Measurements from ENCODE around the gene RAB4A.

Gene RAB4A

DNA sequence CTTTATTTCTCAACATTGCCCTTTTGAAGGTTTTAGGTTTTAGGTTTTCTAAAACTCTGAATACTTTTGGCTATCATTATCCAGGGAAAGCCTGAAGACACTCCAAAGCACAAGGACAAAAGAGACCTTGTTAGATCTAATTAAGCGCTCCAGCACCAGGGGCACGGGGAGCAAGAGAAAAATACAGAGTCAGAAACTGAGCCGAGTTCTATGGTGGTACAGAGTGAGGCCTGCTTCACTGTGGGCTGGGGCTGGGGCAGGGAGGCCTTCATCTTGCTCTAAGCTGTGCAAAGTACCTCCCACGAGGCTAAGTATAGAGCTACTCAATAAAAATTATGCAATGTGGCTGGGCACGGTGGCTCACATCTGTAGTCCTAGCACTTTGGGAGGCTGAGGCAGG, 19.7 kb upstream of the RAB4A start:
- no peaks in the 10 kb centered on the region for H4K20me1 ChIP-seq (ENCODE audit: insufficient read depth, low read length)
- peaks cover 6% of the 10 kb centered on the region; the same call in 1 of the 2 replicates for H3F3A ChIP-seq (ENCODE audit: insufficient read depth, low read length)
- H3K27me3 ChIP-seq (replicated peaks; ENCODE audit: insufficient read depth, low read length) = no peaks in the 10 kb centered on the region
- no peaks in the 10 kb centered on the region for H3K79me2 ChIP-seq (ENCODE audit: low read length)
- TF ChIP-seq, protein P1, sequence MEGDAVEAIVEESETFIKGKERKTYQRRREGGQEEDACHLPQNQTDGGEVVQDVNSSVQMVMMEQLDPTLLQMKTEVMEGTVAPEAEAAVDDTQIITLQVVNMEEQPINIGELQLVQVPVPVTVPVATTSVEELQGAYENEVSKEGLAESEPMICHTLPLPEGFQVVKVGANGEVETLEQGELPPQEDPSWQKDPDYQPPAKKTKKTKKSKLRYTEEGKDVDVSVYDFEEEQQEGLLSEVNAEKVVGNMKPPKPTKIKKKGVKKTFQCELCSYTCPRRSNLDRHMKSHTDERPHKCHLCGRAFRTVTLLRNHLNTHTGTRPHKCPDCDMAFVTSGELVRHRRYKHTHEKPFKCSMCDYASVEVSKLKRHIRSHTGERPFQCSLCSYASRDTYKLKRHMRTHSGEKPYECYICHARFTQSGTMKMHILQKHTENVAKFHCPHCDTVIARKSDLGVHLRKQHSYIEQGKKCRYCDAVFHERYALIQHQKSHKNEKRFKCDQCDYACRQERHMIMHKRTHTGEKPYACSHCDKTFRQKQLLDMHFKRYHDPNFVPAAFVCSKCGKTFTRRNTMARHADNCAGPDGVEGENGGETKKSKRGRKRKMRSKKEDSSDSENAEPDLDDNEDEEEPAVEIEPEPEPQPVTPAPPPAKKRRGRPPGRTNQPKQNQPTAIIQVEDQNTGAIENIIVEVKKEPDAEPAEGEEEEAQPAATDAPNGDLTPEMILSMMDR (IDR thresholded peaks at IDR 0.05; ENCODE audit: low read length) = no peak
- TF ChIP-seq EZH2phosphoT487 (IDR thresholded peaks at IDR 0.05; ENCODE audit: low read length) (no peak), EZH2 (optimal IDR thresholded peaks at IDR 0.05; ENCODE audit: low read depth, low read length) (no peak)
- H3K9ac ChIP-seq (ENCODE audit: low read length) = no peak overlapping the region
- H3K9me3 ChIP-seq (replicated peaks; ENCODE audit: insufficient read depth, low read length) = no peaks in the 10 kb centered on the region
- H3K4me2 ChIP-seq (ENCODE audit: low read depth, low read length) = no peak overlapping the region
- no peaks in the 10 kb centered on the region for H3K9me2 ChIP-seq (replicated peaks; ENCODE audit: insufficient read depth, low read length)
- H2AFZ ChIP-seq (ENCODE audit: low read length) = no peak overlapping the region
- DNase-seq = no peak
- H3K4me1 ChIP-seq (ENCODE audit: low read length) = peaks cover 16% of the 10 kb centered on the region
- H3K27ac ChIP-seq (ENCODE audit: low read length) = no peak overlapping the region
- H3K36me3 ChIP-seq (replicated peaks; ENCODE audit: insufficient read depth, low read length) = no peaks in the 10 kb centered on the region
- no peak overlapping the region for H3K4me3 ChIP-seq (ENCODE audit: low read length)

DNA sequence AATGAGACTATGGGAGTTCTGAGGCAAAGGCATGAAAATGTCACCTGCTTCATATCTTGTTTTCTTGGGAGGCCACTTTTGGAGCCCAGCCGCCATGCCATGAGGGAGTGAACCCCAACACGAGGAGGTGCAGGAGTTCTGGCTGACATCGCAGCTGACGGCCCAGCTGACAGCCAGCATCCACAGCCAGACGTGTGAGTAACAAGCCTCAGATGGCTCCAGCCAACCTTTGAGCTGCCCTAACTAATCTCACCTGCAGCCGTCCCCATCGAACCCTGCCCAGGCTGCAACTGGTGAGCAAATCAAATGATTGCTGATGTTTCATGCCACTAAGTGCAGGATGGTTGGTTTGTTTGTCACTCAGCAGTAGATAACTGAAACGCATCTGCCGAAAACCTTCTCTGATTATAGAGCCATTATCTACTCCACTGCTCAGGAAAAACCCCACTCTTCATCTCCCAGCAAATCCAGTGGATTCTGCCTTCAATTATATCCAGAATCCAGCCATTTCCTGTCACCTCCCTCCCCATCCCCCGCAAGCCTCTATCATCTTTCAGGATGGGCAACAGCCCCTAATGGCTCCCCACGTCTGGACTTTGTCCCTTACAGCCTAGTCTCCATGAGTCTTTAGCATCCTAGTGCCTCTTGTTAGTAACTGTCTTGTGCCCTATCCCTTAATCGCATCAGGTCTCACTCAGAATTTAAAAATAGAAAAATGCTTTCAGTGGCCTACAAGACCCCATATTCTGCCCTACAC, 18.5 kb upstream of the RAB4A start:
- H3K27me3 ChIP-seq (replicated peaks; ENCODE audit: insufficient read depth, low read length) = no peaks in the 10 kb centered on the region
- no peak for DNase-seq
- no peak overlapping the region for H3K4me3 ChIP-seq (ENCODE audit: low read length)
- peaks cover 6% of the 10 kb centered on the region; the same call in 1 of the 2 replicates for H3F3A ChIP-seq (ENCODE audit: insufficient read depth, low read length)
- no peak for TF ChIP-seq EZH2phosphoT487 (IDR thresholded peaks at IDR 0.05; ENCODE audit: low read length)
- no peak for TF ChIP-seq EZH2 (optimal IDR thresholded peaks at IDR 0.05; ENCODE audit: low read depth, low read length)
- TF ChIP-seq, protein P1 (IDR thresholded peaks at IDR 0.05; ENCODE audit: low read length) = no peak
- H3K9me2 ChIP-seq (replicated peaks; ENCODE audit: insufficient read depth, low read length) = no peaks in the 10 kb centered on the region
- H3K27ac ChIP-seq (ENCODE audit: low read length) = no peak overlapping the region
- H3K79me2 ChIP-seq (ENCODE audit: low read length) = no peaks in the 10 kb centered on the region
- H3K9me3 ChIP-seq (replicated peaks; ENCODE audit: insufficient read depth, low read length) = no peaks in the 10 kb centered on the region
- H3K36me3 ChIP-seq (replicated peaks; ENCODE audit: insufficient read depth, low read length) = no peaks in the 10 kb centered on the region
- no peaks in the 10 kb centered on the region for H4K20me1 ChIP-seq (ENCODE audit: insufficient read depth, low read length)
- H3K4me1 ChIP-seq (ENCODE audit: low read length) = peaks cover 16% of the 10 kb centered on the region
- no peak overlapping the region for H3K9ac ChIP-seq (ENCODE audit: low read length)
- H2AFZ ChIP-seq (ENCODE audit: low read length) = no peak overlapping the region
- H3K4me2 ChIP-seq (ENCODE audit: low read depth, low read length) = no peak overlapping the region

DNA sequence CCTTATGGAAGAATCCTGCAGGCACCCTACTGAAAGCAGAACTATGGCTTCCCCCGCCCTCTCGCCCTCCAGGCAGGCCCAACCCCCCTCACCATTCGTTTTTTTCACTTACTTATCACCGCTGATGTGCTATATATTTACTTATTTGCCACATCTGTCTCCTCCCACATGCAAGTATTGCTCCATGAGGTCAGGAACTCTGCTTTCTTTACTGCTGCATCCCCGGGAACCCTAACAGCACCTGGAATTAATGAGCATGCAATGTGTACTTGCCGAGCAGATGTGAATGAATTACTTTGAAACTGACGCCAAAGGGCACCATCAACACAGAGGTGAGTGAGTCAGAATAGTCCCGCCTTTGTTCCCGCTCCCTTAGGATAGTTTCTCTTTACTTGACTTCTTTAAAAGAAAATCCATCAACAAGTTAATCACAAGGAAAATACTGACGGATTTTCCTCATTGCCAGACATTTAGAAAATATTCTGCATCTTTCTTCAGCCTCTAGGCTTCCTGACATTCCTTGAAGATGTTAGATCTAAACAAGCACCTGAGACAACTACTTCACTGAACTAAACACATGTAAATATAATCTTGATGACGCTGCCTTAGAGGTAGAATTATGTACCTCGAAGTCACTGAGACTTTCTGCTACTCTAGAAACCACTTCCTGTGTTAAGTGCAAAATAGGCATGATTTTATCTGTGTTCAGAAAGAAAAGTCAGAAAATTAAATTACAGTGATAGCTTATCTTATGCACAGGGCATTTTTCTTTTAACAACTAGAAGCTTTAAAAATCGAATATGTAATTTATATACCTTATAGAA, 17.5 kb upstream of the RAB4A start:
- Histone ChIP-seq H3F3A (ENCODE audit: insufficient read depth, low read length) (peaks cover 6% of the 10 kb centered on the region; the same call in 1 of the 2 replicates), H3K79me2 (ENCODE audit: low read length) (no peaks in the 10 kb centered on the region), H3K4me2 (ENCODE audit: low read depth, low read length) (peak overlapping the region; percentile 15), H3K9ac (ENCODE audit: low read length) (no peak overlapping the region), H3K9me3 (replicated peaks; ENCODE audit: insufficient read depth, low read length) (no peaks in the 10 kb centered on the region), H3K27me3 (replicated peaks; ENCODE audit: insufficient read depth, low read length) (no peaks in the 10 kb centered on the region), H2AFZ (ENCODE audit: low read length) (peak overlapping the region; percentile 9), H3K4me1 (ENCODE audit: low read length) (peaks cover 18% of the 10 kb centered on the region), H4K20me1 (ENCODE audit: insufficient read depth, low read length) (no peaks in the 10 kb centered on the region), H3K9me2 (replicated peaks; ENCODE audit: insufficient read depth, low read length) (no peaks in the 10 kb centered on the region), H3K36me3 (replicated peaks; ENCODE audit: insufficient read depth, low read length) (no peaks in the 10 kb centered on the region), H3K27ac (ENCODE audit: low read length) (peak overlapping the region; percentile 13; the same call in 1 of the 2 replicates), H3K4me3 (ENCODE audit: low read length) (no peak overlapping the region)
- TF ChIP-seq EZH2 (optimal IDR thresholded peaks at IDR 0.05; ENCODE audit: low read depth, low read length) (no peak), EZH2phosphoT487 (IDR thresholded peaks at IDR 0.05; ENCODE audit: low read length) (no peak)
- TF ChIP-seq, protein P1 (IDR thresholded peaks at IDR 0.05; ENCODE audit: low read length) = no peak
- peak; percentile 85 for DNase-seq

All from MM.1S (cell line).